Fibroblast of skin of scalp (primary cell): ENCODE data around the gene MYBPHL.
A peak's percentile ranks its signal among the peaks of the same experiment; 100 is the strongest.

Experiments
- DNase-seq: peaks from one replicate; pipeline ENCODE4 v3.0.0-alpha.2; 2013

Gene MYBPHL

DNA sequence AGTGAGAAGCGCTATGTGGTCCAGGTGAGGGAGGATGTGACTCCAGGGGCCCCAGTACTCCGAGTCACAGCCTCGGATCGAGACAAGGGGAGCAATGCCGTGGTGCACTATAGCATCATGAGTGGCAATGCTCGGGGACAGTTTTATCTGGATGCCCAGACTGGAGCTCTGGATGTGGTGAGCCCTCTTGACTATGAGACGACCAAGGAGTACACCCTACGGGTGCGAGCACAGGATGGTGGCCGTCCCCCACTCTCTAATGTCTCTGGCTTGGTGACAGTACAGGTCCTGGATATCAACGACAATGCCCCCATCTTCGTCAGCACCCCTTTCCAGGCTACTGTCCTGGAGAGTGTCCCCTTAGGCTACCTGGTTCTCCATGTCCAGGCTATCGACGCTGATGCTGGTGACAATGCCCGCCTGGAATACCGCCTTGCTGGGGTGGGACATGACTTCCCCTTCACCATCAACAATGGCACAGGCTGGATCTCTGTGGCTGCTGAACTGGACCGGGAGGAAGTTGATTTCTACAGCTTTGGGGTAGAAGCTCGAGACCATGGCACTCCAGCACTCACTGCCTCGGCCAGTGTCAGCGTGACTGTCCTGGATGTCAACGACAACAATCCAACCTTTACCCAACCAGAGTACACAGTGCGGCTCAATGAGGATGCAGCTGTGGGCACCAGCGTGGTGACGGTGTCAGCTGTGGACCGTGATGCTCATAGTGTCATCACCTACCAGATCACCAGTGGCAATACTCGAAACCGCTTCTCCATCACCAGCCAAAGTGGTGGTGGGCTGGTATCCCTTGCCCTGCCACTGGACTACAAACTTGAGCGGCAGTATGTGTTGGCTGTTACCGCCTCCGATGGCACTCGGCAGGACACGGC lies 55.3 kb downstream of the MYBPHL start:
- DNase-seq = no peak

DNA sequence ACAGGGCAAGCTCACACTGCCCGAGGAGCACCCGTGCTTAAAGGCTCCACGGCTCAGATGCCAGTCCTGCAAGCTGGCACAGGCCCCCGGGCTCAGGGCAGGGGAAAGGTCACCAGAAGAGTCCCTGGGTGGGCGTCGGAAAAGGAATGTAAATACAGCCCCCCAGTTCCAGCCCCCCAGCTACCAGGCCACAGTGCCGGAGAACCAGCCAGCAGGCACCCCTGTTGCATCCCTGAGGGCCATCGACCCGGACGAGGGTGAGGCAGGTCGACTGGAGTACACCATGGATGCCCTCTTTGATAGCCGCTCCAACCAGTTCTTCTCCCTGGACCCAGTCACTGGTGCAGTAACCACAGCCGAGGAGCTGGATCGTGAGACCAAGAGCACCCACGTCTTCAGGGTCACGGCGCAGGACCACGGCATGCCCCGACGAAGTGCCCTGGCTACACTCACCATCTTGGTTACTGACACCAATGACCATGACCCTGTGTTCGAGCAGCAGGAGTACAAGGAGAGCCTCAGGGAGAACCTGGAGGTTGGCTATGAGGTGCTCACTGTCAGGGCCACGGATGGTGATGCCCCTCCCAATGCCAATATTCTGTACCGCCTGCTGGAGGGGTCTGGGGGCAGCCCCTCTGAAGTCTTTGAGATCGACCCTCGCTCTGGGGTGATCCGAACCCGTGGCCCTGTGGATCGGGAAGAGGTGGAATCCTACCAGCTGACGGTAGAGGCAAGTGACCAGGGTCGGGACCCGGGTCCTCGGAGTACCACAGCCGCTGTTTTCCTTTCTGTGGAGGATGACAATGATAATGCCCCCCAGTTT lies 56.1 kb downstream of the MYBPHL start:
- DNase-seq = no peak

DNA sequence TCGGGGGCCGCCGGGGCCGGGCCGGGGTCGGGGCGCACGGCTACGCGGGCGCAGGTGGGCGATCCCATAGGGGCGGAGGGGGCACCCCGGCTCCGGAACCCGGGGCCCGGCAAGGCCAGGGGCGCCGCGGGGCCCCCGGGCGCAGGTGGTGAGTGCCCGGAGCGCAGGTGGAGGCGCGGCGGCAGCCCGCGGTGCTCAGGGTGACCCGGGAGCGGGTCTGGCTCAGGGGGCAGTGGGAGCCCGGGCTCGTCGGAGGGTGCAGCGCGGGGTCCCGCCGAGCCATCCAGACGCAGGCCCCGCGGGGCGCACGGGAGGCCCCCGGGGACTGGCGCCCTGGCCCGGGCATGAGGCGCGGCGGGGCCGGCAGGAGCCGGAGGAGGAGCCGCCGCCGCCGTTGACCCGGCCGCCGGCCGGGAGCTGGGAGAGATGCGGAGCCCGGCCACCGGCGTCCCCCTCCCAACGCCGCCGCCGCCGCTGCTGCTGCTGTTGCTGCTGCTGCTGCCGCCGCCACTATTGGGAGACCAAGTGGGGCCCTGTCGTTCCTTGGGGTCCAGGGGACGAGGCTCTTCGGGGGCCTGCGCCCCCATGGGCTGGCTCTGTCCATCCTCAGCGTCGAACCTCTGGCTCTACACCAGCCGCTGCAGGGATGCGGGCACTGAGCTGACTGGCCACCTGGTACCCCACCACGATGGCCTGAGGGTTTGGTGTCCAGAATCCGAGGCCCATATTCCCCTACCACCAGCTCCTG lies 57.0 kb downstream of the MYBPHL start:
- no peak for DNase-seq

DNA sequence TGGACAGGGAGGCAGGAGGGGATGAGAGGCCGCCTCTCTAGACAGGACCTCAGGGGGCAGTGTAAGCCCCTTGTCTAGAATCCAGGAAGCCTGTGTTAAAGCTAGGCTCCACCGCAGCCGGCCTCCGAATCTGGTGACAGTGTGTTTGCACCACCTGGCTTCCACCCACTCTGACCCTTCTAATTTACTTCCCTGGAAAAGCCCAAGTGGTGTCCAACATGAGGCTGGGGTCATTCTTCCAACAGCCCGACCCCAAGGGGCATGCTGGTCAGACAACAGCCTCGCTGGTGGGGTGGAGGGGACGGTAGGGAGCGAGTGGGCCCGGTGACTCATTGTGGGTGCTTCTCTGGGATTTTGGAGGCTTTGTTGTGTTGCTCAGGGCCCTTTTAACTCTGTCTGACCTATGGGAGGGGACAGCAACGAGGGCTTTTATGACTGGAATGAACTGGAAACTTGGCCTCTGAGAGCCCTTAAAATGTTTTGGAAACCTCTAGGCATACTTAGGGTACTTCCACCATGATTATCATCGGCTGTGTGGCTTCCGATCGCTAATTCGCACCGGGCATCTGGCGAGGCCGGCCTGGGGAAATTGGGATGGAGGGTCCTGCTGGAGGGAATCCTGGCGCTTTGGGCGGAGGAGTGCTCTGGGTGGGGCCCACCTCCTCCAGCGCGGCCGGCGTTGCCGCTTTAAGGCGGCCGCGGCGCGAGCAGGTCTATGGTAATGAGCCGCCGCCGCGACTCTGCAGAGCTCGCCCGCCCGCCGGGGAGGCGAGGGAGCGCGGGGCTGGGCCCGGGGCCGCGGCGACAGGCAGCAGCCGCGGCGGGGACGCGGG lies 57.8 kb downstream of the MYBPHL start, which contains the start of gene CELSR2:
Gene CELSR2, plus strand, starts transcription at position 743 of the 833 bp plus-strand sequence. CDS start 541 bp downstream, outside the sequence.
- DNase-seq = peak; percentile 68

DNA sequence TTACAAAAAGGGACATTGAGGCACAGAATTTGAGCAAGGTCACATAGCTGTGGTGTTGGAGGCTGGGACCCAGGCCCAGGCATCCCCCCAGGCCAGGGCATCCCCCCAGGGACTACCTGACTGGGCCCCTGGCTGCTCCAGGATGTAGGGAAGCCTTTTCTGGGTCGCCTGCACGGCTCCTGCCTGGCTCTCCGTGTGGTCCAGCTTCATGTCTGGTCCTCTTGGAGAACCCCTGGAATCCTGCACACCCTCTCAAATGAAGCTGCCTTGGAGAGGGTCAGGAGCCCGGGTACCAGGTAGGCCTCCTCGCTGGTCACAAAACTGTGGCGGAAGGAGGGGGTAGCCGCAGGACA lies 58.4 kb downstream of the MYBPHL start:
- no peak for DNase-seq

DNA sequence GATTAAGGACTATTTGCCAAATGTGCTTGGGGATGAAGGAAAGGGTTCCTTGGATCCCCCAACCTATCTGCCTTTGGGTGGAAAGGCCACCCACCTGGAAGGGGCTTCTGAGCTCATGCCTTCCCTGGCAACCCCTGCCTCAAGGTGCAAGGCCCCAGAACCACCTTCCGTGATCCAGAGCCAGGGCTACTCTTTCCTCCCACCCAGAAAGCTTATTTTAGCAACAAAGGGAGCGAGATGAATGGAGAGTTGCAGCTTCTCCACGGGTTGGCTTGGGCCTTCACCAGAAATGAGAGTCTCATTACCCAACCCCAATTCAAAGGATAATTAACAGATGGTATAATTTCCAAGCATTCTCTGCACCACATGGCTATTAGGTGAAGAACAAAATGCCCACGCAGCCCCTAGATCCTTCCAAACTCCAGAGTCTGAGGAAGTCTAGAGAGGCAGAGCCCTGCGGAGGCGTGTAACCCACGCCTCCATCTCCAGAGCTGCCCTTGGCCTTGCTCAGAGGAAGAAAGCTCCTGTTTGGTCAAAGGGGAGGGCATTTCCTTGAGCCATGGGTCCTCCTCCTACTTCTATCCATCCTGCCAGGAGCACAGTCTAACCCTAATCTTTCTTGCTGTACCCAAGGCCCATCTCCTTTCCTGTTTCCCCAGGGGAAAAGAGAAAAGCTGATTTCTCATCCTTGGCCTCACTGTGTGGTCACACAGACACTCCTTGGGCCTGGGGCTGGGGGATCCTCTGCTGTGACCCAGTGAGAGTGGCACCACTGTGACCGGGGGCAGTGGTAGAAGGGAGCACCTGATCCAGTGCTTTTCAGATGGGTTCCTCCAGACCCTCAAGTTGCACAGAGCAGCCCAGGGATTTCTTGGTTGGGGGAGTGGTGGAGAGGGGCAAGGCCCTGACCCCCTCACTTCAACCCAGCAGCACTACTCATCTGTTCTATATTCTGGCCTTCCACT lies 59.1 kb downstream of the MYBPHL start:
- no peak for DNase-seq

DNA sequence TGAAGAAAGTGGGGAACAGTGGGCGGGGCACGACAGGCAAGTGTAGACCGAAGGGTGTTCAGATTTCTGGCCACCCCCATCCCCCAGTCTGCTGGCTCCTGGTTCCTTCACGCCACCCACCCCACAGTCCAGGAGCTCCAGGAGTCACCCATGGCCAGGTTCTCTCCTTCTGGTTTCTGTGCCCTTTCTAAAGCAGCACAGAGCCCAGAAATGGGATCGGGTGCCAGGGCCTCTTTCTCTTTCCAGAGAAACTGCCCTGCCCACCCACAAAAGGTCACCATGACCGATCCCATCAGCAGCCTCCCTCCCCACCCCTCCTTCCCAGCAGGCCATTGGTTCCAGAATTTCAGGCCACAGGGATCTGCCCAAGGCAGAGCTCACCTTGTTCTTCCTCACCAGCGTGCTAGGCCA lies 60.7 kb downstream of the MYBPHL start:
- DNase-seq = no peak

DNA sequence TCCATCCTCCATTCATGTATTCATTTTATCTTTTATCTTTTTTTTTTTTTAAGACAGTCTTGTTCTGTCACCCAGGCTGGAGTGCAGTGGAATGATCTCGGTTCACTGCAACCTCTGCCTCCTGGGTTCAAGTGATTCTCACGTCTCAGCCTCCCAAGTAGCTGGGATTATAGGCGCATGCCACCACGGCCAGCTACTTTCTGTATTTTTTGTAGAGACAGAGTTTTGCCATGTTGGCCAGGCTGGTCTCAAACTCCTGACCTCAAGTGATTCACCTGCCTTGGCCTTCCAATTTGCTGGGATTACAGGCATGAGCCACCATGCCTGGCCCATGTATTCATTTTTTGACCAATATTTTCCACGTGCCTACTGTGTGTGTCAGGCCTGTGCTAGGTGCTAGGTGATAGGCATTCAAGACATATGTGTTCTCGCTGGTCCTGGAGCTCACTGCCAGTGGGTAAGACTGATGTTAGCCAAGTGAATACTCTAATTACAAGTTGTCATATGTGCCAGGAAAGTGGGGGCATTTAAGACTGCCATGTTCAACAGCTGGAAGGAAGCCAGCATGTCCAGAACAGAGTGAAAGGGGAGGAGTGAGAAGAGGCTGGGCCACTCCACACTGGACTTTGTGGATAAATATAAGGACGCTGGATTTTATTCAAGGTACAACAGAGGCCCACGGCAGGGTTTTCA lies 62.8 kb downstream of the MYBPHL start:
- no peak for DNase-seq

DNA sequence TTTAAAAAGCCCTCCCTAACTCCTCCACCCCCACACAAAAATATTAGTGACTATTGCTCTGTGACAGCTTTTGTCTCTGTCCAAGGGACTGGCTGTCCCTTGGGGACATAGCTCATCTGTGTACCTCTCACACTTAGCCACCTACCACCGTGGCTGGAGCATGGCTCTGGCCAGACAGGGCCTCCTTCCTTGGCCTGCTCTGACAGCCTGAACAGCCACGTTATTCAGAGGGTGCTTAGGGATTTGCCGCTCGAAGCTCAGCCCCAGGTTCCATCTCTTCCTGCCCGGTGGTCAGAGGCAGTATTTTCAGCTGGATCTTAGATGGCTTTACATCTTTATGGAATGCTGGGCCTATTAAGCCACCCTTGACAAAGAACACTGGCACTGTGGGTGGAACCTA lies 63.6 kb downstream of the MYBPHL start:
- DNase-seq = no peak

DNA sequence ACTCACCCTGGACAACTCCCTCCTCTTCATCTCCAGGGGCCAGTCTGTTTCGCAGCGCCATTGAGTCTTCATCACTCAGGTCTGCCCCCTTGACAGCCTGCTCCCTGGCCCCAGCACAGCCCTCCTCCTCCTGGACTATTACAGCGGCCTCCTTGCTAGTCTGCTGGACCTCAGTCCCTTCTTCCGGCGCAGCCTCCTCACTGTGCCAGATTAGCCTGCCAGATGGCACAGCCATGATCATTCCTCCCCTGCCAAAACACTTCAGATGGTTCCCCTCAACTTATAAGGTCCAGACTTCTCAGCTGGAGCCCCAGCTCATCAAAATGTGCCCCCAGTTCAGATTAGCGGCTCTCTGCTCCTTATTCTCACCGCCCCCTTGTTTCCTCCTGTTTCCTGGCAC lies 64.4 kb downstream of the MYBPHL start:
- no peak for DNase-seq
